Stimulated activated naive CD4-positive, alpha-beta T cell treated with Interleukin-2 at 50 U/mL for 16 hours (primary cell): ENCODE measurements around the gene CKMT1B.
"Not testable (repeated sequence)": the region's sequence is repeated elsewhere in the genome, so short reads cannot be mapped to it uniquely, and the experiment has no call there.

Experiments
- DNase-seq: peaks from one replicate; lab custom pipeline; 2025; lab: John Stamatoyannopoulos, UW

CKMT1B gene

GRCh38 chr15:43593328-43594190, at the start of gene CKMT1B:
Gene CKMT1B, plus strand, starts transcription at chr15:43594027. Its CDS starts 192 bp downstream, at chr15:43594219.
- DNase-seq: not testable (repeated sequence)

GRCh38 chr15:43544266-43544665, 49.6 kb upstream of the CKMT1B start:
- no peak for DNase-seq

GRCh38 chr15:43545426-43545825, 48.4 kb upstream of the CKMT1B start:
- no peak for DNase-seq

- no peak for DNase-seq
These were observed 46.3 kb upstream of the CKMT1B start for GRCh38 chr15:43547539-43547938.

- no peak for DNase-seq
These were observed 43.1 kb upstream of the CKMT1B start for GRCh38 chr15:43550527-43551363.

GRCh38 chr15:43552256-43552655, 41.6 kb upstream of the CKMT1B start:
- DNase-seq: no peak

GRCh38 chr15:43552986-43553385, 40.8 kb upstream of the CKMT1B start:
- no peak for DNase-seq

- DNase-seq: not testable (repeated sequence)
These were observed 31.1 kb upstream of the CKMT1B start for GRCh38 chr15:43562753-43563152.

GRCh38 chr15:43563793-43564192, 30.0 kb upstream of the CKMT1B start:
- DNase-seq: not testable (repeated sequence)

- not testable (repeated sequence) for DNase-seq
These were observed 27.2 kb upstream of the CKMT1B start for GRCh38 chr15:43566615-43567014.

- DNase-seq: not testable (repeated sequence)
These were observed 19.2 kb upstream of the CKMT1B start for GRCh38 chr15:43574607-43575006.

GRCh38 chr15:43589778-43590466, 3.9 kb upstream of the CKMT1B start, which contains the start of gene PPIP5K1:
Gene PPIP5K1, minus strand, starts transcription at chr15:43590208. Its CDS starts 5,704 bp downstream, at chr15:43584504.
- DNase-seq: not testable (repeated sequence)

GRCh38 chr15:43592841-43593240, 986 bp upstream of the CKMT1B start:
- not testable (repeated sequence) for DNase-seq

GRCh38 chr15:43599131-43599530, 5.3 kb downstream of the CKMT1B start:
- DNase-seq: not testable (repeated sequence)

- DNase-seq: not testable (repeated sequence)
These were observed 6.4 kb downstream of the CKMT1B start for GRCh38 chr15:43600200-43600599.

- not testable (repeated sequence) for DNase-seq
These were observed 8.4 kb downstream of the CKMT1B start for GRCh38 chr15:43602233-43602632.

GRCh38 chr15:43617750-43618149, 23.9 kb downstream of the CKMT1B start:
- DNase-seq: not testable (repeated sequence)

- DNase-seq: not testable (repeated sequence)
These were observed 24.9 kb downstream of the CKMT1B start, which contains the start of gene STRC for GRCh38 chr15:43618700-43619099. Gene STRC, minus strand, starts transcription at chr15:43618800. Its CDS starts 78 bp downstream, at chr15:43618722.

- not testable (repeated sequence) for DNase-seq
These were observed 28.4 kb downstream of the CKMT1B start for GRCh38 chr15:43622068-43622799.

GRCh38 chr15:43625106-43625505, 31.3 kb downstream of the CKMT1B start:
- no peak for DNase-seq

GRCh38 chr15:43626937-43627336, 33.1 kb downstream of the CKMT1B start:
- not testable (repeated sequence) for DNase-seq
